ENCODE data around the gene ITM2B.

GRCh38 chr13:48216204-48216711 is 16.7 kb upstream of the ITM2B start:
- TF ChIP-seq EZH2 (IDR thresholded peaks at IDR 0.05; ENCODE audit: low read length) (no peak), CTCF (optimal IDR thresholded peaks at IDR 0.05 in 1 of 3, IDR thresholded peaks at IDR 0.05 in 1 of 3, conservative IDR thresholded peaks at IDR 0.05 in 1 of 3; ENCODE audit: extremely low read depth in 1 of 3, insufficient read depth in 2 of 3, low read length in 3 of 3) (no peak)
